ENCODE data around the gene CAPN15.

Gene CAPN15

GRCh38 chr16:580141-580945, 52.8 kb downstream of the CAPN15 start:
- DNase-seq: no peak

- DNase-seq: no peak
Observed at GRCh38 chr16:580946-581498, 53.5 kb downstream of the CAPN15 start.

DNA sequence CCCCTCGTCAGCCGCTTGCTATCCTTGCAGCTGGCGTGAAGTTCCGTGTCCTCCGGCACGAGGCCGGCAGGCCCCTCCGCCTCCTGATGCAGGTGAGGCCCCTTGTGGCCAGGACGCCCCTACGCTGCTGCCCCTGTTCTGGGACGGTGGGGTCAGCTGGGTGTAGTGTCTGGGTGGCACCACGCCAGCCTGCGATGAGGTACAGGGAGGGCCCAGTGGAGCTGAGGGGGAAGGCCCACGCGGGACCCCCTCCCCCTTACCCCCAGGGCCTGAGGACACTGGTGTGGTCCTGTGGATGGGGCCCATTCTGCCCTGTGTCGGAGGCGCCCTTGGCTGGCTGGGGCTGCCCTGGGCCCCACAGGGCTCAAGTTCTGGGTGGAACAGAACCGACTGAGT, 54.7 kb downstream of the CAPN15 start:
- DNase-seq: no peak

DNA sequence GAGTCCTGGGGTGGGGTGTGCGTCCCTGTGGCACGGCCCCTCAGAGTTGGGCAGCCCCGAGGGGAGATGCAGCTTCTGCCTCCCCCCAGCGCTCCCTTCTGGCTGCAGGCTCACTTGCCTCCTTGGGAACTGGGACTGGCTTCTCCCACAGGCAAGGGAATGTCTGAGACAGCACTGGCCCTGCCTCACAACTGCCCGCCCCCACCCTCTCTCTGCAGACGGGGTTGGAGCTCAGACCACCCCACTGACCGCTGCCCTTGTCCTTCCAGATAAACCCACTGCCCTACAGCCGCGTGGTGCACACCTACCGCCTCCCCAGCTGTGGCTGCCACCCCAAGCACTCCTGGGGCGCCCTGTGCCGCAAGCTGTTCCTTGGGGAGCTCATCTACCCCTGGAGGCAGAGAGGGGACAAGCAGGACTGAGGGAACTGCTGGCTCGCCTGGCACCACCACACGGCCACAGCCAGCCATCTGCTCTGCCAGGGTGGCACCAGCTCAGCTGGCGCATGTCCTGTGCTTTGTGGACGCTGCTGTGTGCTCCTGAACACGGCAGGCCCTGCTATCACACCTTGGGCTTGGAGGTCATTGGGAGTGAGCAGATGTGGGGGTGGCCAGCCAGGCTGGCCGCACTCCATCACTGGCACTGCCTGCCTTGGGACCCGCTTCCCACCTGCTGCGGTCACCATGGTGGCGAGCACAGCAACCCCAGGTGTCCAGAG, 55.3 kb downstream of the CAPN15 start:
- DNase-seq: no peak

- no peak for DNase-seq
Observed at GRCh38 chr16:583470-583814, 55.9 kb downstream of the CAPN15 start.

- DNase-seq: no peak
Observed at GRCh38 chr16:583815-584591, 56.5 kb downstream of the CAPN15 start.

DNA sequence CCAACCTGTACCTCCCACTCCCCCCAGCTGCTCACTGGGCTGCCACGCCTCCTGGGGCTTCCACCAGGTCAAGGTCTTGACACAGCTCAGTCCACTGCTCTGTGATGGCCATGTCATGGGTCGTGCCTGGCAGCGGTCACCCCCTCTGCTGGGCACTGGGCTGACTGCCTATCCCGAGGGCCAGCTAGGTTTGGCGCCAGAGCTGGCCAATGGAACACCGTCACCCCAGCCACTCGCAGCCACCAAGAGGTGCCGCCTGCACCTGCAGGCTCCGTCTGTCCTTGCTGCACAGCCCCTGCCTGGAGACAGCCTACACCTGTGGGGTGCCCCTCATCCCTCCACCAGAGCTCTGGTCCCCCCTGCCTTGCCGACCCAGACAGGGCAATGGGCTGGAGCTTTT, 57.8 kb downstream of the CAPN15 start:
- no peak for DNase-seq

GRCh38 chr16:586047-586644, 58.6 kb downstream of the CAPN15 start:
- no peak for DNase-seq

- no peak for DNase-seq
Observed at GRCh38 chr16:586645-587590, 59.4 kb downstream of the CAPN15 start.

- peak; percentile 68 for DNase-seq
Observed at GRCh38 chr16:588639-588888, 61.1 kb downstream of the CAPN15 start.

- peak; percentile 98 for DNase-seq
Observed at GRCh38 chr16:588889-589657, 61.6 kb downstream of the CAPN15 start.

DNA sequence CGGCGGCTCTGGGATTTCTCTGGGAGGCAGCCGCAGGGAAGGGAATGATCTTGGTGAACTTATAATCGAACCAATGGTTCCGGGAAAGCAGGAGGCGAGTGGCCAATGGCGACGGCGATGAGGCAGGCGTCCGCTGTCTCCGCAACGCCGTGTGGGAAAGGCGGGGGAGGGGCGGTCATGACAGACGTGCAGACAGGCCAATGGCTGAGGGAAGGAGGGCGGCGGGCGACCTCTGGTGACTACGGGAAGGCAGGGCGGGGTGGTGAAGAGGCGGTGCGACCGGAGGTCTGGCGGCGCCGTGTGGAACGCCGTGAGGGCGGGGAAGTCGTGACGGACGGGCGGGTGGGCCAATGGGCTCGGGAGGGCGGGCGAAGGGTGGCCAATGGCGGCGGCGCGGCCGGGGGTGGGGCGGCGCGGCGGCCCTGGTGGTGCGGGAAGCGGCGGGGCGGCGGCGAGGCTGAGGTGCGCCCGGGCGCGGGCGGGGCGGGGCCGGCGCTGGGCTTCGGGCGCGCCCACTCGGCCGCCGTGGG, 62.2 kb downstream of the CAPN15 start, which contains the start of gene RAB40C:
TSS of gene RAB40C (plus strand) at position 409 of the 530 bp plus-strand sequence. CDS start 226 bp downstream, outside the sequence.
- peak; percentile 99 for DNase-seq

DNA sequence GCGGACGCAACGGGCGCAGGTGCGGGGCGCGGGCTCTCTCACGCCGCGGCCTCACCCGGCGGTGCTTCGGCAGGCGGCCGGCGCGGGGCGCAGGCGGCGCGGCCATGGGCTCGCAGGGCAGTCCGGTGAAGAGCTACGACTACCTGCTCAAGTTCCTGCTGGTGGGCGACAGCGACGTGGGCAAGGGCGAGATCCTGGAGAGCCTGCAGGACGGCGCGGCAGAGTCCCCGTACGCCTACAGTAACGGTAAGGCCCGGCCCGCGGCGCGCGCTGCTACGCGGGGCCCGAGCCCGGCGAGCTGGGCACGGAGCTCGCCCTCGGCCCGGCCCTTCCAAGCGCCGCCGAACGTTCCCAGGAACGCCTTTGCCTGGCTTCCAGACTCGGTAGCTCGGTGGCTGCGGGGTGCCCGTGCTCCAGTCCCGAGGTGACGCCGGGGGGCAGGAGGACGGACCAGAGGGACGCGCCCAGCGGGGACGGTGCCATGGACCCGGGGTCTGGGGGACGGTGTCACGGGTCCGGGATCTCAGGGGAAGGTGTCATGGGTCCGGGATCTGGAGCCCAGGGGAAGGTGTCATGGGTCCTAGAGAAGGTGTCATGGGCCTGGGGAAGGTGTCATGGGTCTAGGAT, 62.8 kb downstream of the CAPN15 start:
- DNase-seq: no peak

GRCh38 chr16:590815-591200, 63.3 kb downstream of the CAPN15 start:
- DNase-seq: no peak

- no peak for DNase-seq
Observed at GRCh38 chr16:591231-591630, 63.7 kb downstream of the CAPN15 start.

DNA sequence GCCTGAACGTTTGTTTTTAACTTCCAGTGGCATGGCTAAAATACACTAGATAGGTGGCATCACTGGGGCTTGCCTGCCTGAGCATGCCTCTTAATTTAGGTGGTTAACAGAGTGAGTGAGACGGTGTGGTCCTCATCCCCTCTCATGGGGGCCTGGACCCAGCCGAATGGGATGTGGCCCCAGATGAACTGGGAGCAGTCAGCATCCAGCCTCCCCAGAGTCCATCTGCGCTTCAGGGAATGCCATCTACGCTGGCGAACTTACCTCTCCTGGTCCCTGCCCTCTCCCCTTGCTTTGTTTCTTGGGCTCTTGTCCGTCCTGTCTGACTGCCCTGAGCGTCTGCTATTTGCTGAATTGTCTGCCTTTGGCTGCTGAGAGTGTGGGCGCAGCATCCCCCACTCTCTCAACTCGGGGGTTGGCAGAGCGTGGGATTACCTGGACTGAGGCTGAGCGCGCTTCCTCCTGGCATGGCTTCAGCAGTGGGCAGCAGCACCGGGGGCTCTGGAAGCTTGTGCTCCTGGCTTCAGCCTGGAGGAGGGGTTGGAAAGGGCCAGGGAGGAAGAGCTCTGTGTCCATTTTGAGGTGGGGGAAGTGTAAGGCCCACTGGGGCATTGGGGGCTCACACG, 64.5 kb downstream of the CAPN15 start:
- no peak for DNase-seq

GRCh38 chr16:592518-593306, 65.2 kb downstream of the CAPN15 start:
- DNase-seq: no peak

GRCh38 chr16:593406-593805, 65.9 kb downstream of the CAPN15 start:
- no peak for DNase-seq

- no peak for DNase-seq
Observed at GRCh38 chr16:593807-594206, 66.3 kb downstream of the CAPN15 start.

Measured in CD4-positive, alpha-beta T cell treated with Interleukin-17A for 1 hour (primary cell).